GM11168 (cell line): ENCODE results near the gene NR3C2.

ENCODE experiments used
- in situ Hi-C: fragments of 300-500 bp; cut with MboI; formaldehyde crosslinking; loops from one replicate; pipeline ENCODE4 v1.12.0; 2022; ENCODE audit warnings: low sequenced_read_pairs; ENCODE audit not compliant: unreplicated experiment

Gene NR3C2

DNA sequence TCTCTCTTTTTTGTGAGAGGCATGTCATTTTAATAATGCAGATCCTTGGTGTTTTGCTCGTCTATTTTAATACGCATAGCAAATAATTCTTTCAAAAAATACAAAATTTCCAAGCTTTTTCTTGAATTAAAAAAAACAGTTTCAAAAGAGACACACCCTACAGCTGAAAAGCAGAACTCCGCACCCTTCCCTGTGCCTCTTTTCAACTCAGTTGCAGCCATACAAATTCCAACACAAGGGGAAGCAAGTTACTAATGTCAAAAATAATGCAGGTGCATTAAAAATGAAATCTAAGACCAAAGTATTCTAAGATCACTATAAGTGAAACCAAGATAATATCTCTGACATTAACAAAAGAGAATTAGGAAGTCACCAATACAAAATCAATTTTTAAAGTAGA, 66.6 kb downstream of the NR3C2 start:
- in situ Hi-C loops: no loop called here

- in situ Hi-C loops: no loop called here
Measured at GRCh38 chr4:148373093-148373492, 69.1 kb downstream of the NR3C2 start.

- in situ Hi-C loops: no loop called here
Measured at GRCh38 chr4:148369919-148370318, 72.3 kb downstream of the NR3C2 start.

- in situ Hi-C loops: no loop called here
Measured at GRCh38 chr4:148367756-148368155, 74.5 kb downstream of the NR3C2 start.

DNA sequence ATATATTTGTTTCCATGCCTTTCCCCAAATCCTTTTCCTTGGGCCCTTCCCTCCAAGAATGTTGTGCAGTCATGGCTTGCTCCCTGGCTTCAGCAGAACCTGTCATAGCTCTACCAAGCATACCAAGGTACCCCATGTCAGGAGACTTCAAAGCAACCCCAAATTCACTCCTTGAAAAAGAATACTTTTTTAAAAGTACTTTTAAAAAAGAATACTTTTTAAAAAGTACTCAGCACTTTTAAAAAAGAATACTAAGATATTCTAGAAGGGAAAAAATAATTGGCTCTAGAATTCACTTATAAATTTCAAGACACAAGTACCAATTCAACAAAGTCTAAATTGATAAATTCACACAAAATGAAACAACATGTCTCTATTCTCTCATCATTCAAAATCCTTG, 76.0 kb downstream of the NR3C2 start:
- in situ Hi-C loops: no loop called here

DNA sequence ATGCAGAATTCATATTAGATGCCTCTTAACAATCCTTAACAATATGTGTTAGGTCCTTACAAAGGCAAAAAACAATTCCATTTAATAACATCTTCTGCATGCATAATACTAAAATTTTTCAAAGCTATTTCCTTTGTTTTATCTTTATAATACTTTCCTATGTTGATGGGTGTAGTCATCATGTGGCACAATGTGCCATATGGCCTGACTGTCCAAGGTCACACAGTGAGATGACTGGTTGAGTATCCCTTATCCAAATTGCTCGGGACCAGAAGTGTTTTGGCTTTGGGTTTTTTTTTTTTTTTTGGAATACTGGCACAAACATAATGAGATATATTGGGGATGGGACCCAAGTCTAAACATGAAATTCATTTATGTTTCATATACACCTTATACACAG, 77.7 kb downstream of the NR3C2 start:
- in situ Hi-C loops: no loop called here

- in situ Hi-C loops: no loop called here
Measured at GRCh38 chr4:148359769-148360168, 82.4 kb downstream of the NR3C2 start.

DNA sequence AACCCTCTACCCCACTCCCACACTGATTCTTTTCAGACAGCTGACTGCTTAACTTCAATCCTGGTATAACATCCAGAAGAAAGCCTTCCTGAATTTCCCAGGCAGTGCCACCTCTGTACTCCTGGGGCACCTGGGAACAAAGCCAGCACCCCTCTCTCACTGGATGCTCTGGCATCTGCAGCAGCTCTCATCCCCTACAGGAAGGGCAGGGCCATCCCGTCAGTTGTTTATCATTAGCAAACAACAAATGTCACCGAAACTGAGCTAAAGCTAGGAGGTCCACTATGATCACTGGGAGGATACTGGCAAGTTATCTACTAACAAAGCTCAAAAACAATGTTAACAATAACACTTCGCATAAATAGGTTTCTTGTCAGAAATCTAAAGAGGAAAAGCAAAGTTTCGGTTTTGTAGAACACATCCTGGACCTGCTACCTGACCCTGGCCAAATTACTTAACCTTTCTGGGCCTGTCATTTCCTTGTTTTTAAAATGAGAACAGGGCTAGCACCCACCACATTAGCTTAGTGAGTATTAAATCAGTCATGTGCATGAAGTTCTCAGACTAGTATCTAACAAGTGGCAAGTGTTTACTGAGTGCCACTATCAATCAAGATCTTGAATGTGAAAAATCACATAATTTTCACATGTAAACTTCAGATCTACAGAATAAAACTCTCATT, 86.6 kb downstream of the NR3C2 start:
- in situ Hi-C loops: no loop called here

- in situ Hi-C loops: no loop called here
Measured at GRCh38 chr4:148354186-148354585, 88.0 kb downstream of the NR3C2 start.

GRCh38 chr4:148353571-148353970, 88.6 kb downstream of the NR3C2 start:
- in situ Hi-C loops: no loop called here

DNA sequence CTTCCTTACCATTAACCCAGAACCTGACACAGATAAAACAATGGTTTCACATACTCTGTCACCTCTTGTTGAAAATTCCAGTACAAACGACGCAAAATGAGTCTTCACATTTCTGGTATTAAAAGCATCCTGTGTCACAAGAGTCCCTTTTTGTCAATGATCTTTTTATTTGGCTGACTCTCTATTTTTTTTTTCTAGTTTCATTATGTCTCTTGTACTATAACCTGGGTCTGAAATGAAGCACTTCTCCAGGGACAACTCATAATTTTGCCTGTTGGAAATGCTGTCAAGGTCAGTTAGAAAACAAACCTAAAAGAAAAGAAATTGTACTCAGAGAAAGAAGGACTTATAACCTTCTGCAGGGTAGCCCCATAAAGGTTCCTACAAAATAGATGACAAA, 93.1 kb downstream of the NR3C2 start:
- in situ Hi-C loops: no loop called here

- in situ Hi-C loops: no loop called here
Measured at GRCh38 chr4:148346657-148347056, 95.6 kb downstream of the NR3C2 start.

- in situ Hi-C loops: no loop called here
Measured at GRCh38 chr4:148345509-148345908, 96.7 kb downstream of the NR3C2 start.

DNA sequence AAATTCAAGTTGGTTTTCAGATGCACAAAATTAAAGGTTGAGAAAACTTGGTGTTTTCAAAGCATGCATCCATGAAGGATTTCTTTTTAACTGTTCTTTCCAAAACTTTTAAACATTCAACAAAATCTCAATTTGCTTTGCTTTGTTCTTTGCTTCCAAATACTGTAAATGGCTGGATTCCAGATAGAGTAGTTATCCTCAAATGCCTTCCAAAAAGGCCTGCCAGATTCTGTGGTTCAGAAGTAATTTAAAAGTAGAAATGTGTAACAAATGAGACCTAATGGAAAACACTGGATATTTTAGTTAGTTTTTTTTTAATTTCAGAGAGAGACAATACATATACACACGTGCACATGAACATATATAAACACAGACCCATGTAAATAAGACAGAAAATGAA, 97.3 kb downstream of the NR3C2 start:
- in situ Hi-C loops: no loop called here

- in situ Hi-C loops: no loop called here
Measured at GRCh38 chr4:148344352-148344751, 97.9 kb downstream of the NR3C2 start.

DNA sequence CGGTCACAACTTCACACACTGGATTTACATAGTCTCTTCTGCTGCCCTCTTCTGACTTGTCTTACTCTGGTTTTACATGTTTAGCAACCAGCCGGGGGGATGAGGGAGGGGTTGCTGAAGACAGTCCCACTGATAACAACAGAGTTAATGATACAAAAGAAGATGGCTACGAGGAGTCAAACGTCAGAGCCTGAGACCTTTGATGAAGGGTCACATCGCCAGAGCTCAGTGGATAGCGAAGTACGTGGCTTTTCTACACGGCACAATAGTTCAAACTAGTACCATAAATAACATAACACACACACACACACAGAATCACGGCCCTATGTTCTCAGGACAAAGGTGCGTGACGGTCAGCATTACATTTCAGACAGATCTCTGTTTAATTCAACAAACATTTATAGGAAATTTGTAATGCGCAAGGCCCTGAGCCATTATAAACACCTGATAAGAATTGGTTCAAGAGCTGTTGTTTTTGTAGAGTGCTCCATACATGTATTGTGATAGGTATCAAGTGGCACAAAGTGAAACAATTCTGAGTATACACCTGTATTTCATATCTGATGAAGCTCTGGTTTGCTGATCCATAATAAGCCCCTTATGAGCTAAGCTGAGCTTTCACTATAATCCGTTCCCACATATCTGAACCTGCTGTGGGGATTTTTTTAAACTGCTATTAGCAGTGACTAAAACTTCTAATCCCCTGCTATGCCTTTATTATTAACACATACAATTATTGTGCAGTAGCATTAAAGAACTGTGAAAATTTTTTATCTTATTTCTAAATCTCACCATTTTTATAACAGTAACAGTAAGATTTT, 100.0 kb downstream of the NR3C2 start:
- in situ Hi-C loops: no loop called here

DNA sequence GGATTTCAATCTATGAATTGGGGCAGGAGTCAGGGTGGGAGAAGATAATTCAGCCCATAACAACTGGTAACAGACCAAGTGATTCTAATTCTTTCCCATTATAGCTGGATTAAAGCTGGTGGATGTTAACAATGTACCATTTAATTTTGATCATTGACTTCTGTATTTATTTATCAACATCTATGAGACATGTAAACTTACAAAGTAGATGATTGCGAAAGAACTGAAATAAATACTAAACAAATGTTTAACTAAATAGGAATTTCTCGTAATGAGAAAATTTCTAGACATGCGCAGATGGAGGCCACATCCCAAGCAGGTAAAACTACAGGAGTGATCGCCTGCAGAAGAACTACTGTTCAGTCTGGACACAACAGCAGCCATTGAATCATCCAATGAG, 107.1 kb downstream of the NR3C2 start:
- in situ Hi-C loops: no loop called here

- in situ Hi-C loops: no loop called here
Measured at GRCh38 chr4:148333265-148333664, 108.9 kb downstream of the NR3C2 start.

DNA sequence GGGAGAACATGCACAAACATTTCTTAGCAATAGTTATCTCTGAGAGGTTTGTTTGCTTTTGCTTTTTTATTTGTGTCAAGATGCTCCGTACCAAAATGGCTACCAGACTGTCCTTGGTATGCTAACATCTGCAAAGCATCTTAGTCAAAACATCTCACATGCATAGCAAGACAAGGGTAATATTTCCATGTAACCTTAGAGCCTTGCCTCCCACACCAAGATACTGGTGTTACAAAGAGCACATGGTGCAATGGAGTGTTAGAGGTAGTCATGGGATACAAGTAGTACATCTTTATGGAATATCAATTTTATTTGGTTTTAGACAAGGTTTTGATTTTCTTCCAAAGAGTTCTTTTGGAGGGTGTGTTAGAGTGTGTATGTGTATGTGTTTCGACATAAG, 109.7 kb downstream of the NR3C2 start:
- in situ Hi-C loops: no loop called here

DNA sequence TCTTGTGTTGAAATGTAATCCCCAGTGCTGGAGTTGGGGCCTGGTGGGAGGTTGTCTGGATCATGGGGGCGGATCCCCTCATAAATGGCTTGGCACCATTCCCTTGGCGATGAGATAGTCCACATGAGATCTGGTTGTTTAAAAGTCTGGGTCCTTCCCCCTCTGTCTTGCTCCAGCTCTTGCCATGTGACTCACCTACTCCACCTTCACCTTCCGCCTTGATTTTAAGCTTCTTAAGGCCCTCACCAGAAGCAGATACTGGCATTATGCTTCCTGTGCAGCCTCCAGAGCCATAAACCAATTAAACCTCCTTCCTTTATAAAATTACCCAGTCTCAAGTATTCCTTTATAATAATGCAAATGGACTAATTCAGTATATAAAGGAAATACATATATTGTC, 111.5 kb downstream of the NR3C2 start:
- in situ Hi-C loops: no loop called here

DNA sequence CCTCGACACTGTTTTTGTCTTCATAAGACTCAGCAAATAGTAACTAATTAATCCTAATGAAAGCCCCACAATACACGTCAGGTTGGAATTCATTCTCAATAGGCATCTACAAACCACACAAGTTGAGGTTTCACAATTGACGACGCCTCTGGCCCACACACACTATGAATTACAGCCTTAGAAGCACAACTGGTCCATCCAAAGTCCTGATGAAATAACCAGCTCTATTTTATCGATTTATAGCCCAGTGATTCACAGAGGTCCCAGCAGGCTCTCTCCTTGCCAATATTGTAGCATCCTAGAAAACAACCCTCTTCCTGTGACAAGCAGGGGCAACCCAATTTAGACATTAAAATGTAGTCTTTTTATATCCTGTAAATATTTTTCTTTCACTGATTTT, 112.1 kb downstream of the NR3C2 start:
- in situ Hi-C loops: no loop called here

GRCh38 chr4:148329751-148330150, 112.5 kb downstream of the NR3C2 start:
- in situ Hi-C loops: no loop called here
